HG02571 (cell line): ENCODE data around the gene GSTM1.
"Not testable (repeated sequence)": the region's sequence is repeated elsewhere in the genome, so short reads cannot be mapped to it uniquely, and the experiment has no call there.

Source experiments
- ATAC-seq: cut with Tn5 transposase; IDR thresholded peaks from one replicate; pipeline ENCODE4 v1.9.1; 2021; ENCODE audit warnings: mild to moderate bottlenecking, moderate library complexity; ENCODE audit not compliant: unreplicated experiment

The GSTM1 gene

DNA sequence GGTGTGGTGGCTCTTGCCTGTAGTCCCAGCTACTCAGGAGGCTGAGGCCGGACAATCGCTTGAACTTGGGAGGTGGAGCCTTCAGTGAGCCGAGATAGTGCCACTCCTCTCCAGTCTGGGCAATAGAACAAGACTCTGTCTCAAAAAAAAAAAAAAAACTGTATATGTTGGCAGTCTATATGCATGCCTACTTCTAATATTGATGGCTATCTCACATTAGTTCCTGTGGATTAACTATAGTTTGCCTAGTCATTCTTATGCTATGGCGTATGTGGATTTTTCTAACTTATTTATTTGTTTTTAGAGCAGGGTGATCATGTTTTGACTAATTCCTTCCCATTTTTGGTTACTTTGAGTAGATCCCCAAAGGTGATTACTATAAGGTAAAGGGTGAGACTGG is 9.4 kb downstream of the GSTM1 start:
- no peak for ATAC-seq

DNA sequence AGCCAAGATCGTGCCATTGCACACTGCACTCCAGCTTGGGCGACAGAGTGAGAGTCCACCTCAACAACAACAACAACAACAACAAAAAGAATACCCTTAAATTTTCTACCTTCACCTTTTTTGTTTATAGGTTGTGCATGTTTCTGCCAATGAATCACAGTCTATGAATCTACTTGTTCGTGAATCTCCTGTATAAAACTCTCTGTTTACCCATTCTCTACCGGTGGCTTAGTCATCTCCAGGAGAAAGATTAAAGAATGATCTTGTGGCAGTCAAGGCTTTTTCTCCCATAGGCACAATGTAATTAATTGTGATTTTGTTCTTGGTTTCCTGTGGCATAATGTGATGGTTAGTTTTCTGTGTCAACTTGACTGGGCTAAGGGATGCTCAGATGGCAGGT is 10.2 kb downstream of the GSTM1 start:
- ATAC-seq = not testable (repeated sequence)

- not testable (repeated sequence) for ATAC-seq
Observed at GRCh38 chr1:109702940-109703339, 15.3 kb downstream of the GSTM1 start.

DNA sequence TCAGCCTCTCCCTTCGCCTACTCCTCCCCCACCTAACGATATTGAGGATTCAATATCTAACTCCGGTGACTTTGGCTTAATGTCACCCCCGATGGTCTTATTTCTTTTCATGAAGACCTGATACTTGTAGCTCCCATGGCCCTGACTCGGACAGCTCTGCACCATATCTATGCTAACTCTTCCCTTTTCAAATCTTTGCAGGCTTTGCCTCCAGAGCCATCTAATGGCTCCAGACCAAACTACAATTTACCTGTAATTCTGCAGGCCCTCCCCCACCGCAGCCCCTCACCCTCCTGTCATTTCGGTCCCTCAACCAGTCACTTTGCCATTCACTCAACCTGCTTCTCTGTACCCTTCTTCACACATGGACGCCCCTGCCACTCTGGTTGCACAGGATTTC is 16.6 kb downstream of the GSTM1 start:
- no peak for ATAC-seq

- ATAC-seq = no peak
Observed at GRCh38 chr1:109705411-109705810, 17.8 kb downstream of the GSTM1 start.

- ATAC-seq = not testable (repeated sequence)
Observed at GRCh38 chr1:109708949-109709348, 21.3 kb downstream of the GSTM1 start.

DNA sequence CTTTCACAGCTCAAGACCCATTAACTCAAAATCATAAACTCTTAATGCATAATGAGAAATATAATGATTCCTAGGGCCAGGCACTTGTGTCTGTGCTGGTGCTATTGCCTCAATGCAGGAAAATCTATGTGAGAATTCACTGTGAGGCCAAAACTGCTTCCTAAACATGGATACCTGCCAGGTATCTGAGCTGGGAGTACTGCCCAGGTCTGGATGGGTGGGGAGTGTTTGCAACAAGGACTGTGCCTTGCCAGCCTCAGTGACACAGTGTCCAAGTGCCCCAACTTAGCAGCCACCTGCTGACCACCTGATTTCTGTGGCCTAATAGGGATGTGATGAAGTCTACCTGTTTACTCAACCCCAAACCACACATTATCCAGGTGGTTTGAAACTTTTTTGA is 22.2 kb downstream of the GSTM1 start:
- ATAC-seq = not testable (repeated sequence)

- not testable (repeated sequence) for ATAC-seq
Observed at GRCh38 chr1:109711593-109712320, 24.1 kb downstream of the GSTM1 start, which contains the start of gene GSTM5. Gene GSTM5, plus strand, starts transcription at chr1:109712251. Its CDS starts 62 bp downstream, at chr1:109712313.

- ATAC-seq = no peak
Observed at GRCh38 chr1:109712321-109712864, 24.8 kb downstream of the GSTM1 start.

GRCh38 chr1:109713636-109714035 is 26.0 kb downstream of the GSTM1 start:
- ATAC-seq = no peak

DNA sequence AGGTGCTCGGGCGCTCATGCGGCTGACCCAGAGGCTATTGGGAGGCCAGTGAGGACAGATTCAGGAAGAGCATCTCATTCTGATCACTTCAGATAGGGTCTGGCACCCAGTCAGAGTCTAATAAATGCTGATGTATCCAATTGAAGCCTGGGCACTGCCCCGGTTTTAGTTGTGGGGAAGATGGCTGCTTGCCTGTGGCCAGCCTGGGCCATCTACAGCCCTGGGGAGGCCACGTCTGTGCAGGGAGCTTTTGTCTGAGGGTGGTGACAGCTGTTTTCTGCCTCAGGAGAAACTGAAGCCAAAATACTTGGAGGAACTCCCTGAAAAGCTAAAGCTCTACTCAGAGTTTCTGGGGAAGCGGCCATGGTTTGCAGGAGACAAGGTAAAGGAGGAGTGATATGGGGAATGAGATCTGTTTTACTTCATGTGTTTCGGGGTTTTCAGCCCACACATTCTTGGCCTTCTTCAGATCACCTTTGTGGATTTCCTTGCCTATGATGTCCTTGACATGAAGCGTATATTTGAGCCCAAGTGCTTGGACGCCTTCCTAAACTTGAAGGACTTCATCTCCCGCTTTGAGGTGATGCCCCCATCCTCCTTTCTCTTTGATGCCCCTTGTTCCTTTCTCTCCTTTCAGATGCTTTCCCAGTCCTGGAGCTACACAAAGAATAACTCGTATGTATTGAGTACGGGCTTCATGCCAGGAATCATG is 27.2 kb downstream of the GSTM1 start:
- ATAC-seq = no peak

DNA sequence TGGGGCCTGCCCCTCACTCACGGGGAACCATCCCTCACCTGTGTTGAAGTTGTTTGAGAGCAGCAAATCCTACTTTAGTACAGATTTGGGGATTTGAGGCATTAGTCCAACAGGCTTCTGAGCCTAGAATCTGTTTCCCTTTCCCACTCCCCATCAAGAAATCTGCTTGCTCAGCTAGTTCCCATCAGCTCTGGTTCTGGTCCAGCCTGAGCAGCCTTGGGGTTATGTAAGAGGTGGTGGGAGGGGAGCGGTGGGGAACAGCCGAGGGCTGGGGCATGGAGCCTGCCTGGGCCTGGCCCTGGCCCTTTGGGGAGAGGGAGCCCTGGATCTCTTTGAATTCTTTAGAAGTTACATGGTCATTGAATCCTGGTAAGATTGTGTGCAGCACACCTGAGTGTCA is 28.5 kb downstream of the GSTM1 start:
- no peak for ATAC-seq

- no peak for ATAC-seq
Observed at GRCh38 chr1:109716570-109717090, 29.0 kb downstream of the GSTM1 start.

DNA sequence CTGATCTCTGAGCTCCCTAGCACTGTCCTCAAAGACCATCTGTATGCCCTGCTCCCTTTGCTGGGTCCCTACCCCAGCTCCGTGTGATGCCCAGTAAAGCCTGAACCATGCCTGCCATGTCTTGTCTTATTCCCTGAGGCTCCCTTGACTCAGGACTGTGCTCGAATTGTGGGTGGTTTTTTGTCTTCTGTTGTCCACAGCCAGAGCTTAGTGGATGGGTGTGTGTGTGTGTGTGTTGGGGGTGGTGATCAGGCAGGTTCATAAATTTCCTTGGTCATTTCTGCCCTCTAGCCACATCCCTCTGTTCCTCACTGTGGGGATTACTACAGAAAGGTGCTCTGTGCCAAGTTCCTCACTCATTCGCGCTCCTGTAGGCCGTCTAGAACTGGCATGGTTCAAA is 30.1 kb downstream of the GSTM1 start:
- ATAC-seq = no peak

- ATAC-seq = no peak
Observed at GRCh38 chr1:109718495-109718894, 30.9 kb downstream of the GSTM1 start.

DNA sequence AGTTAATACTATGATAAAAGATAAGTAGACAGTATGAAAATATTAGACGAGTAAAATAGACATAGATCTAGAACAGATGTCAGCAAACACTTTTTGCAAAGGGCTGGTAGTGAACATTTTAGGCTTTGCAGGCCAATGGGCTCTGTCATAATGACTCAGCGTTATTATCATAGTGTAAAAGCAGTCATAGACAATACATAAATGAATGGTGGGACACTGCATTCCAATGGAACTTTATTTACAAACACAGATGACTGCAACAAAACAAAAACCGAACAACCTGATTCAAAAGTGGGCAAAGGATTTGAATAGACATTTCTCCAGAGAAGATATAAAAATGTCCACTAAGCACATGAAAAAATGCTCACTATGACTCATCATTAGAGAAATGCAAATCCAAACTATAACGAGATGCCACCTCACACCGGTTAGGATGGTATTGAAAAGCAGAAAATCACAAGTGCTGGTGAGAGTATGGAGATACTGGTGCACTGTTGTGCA is 31.8 kb downstream of the GSTM1 start:
- ATAC-seq = no peak

DNA sequence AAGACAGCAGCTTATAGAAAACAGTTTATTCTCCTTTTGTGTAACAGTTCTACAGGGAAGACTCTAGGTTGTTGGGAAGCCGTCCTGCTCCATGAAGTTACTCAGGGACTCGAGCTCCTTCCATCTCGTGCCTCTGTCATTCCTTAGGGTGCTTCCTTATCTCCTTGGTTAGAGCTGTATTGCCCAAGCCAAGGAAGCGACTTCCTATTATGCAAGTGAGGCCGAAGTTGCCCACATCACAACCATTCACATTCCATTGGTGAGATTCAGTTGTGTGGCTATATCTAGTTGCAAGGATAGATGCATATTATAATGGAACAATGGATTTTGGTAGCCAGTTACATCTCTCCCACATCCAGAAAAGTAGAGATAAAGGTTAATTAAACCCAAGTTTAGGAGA is 33.4 kb downstream of the GSTM1 start:
- no peak for ATAC-seq

DNA sequence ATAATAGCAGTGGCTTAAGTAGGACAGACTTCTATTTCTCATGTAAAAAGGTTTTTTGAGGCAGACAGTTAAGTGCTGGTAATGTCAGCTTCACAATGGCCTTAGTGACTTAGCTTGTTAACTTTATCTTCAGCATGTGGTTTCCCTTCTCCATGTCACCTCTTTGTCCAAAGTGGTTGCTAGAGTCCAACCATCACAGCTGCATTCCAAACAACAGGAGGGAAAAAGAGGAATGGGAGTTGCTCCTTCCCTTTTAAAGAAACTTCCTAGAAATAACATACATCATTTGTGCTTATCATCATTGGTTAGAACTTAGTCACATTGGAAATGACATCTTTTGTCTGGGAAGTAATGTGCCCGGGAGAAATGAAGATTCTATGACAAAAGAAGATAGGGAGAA is 34.4 kb downstream of the GSTM1 start:
- no peak for ATAC-seq

DNA sequence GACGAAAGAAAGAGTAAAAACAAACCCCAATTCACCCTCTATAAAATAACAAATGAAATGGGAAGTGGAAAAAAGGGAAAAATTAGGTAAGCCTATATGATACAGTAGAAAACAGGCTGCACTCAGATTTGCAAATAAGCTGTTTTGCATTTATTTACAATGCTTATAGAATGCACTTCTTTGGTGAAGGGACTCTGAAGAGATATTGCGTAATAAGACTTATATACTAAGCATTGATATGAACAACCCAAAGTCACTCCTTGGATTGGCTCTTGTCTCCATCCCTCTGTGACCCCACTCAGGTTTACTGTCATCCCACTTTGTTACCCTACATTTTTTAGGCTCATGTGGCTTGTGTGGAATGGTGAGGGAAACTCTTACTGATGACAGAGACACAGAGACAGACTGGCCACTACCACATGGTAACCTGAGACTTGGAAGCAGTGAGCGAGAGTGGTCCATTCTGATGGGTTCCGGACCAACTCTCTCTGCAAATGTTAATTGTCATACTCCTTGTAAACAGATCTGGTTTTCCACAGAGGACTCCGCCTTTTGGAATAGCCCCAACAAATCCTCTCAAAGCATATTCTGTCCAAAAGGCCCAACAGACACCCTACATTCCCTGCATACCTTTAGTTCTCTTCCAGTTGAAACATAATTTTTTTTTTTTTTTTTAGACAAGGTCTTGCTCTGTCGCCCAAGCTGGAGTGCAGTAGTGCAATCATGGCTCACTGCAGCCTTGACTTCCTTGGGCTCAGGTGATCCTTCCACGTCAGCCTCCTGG is 35.5 kb downstream of the GSTM1 start:
- no peak for ATAC-seq

DNA sequence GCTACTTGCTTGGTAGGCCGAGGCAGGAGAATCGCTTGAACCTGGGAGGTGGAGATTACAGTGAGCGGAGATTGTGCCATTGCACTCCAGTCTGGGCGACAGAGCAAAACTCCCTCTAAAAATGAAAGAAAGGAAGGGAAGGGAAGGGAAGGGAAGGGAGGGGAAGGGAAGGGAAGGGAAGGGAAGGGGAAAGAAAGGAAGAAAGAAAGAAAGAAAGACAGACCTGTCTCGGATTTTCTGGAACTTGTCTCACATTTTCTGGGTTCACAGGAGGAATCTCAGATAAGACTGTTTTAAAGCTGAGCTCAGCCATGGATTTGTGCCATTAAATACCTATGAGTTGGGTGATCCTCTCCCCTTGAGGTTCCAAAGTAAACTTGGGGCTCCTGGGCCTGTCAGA is 37.3 kb downstream of the GSTM1 start:
- ATAC-seq = no peak

DNA sequence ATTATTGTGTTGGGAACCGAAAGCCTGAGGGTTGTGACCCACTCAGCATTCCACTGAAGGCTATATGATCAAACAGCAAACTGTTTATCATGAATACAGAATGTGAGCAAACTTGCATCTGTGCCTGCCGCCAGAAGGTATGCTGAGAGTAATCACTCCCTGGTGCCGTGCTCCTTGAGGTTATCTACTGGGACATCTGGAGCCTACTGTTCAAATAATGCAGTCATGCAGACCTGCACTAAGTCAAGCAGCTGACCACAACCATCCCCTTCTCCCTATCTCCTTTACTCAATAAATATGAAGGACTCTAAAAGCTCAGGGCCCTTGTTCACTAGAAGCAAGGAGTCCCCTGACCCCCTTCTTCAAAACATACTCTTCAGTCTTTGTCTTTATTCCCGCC is 37.9 kb downstream of the GSTM1 start:
- no peak for ATAC-seq
